ENCODE measurements around the gene FBXW5. TPM values are rescaled to one million over a fixed set of nuclear protein-coding genes. Genes with fewer than 3 reads are reported as not detected.

Gene FBXW5
- total RNA-seq, 2 experiments from 2014 or later, result 118 to 119 TPM

DNA sequence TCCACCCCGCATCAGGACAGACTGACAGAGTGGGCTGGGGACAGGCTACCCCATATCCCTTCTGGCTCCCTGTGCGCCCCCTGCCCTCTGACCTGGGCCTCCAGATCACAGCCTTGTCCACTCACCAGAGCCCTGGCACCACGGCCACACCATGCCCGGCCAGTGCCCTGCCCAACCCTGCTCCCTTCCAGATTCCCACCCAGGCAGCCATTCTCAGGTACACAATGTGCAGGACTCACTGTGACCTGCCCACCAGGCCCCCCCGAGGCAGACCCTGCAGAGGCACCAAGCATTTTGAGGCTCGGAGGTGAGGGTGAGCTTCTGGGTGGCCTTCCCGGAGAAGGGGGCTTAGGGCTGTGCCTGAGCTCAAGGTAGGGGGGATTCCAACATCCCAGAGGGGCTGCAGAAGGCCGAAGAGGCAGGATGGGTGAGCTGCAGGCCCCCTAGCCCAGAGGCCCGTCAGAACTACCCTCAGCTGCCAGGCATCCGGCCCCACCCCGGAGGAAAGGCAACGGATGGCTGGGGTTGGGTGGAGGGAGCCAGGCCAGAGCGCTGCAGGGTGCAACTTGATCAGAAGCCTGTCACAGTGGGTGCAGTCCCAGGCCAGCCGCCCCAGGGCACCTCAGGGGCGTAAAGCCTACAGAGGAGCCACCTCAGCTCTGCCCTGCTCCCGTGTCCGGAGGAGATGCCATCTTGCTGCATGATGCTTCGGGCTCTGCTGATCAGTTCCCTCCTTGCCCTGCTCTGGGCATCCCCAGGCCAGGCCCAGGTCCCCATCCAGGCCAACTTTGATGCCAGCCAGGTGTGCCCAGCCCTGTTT lies 37.9 kb upstream of the FBXW5 start, which contains the start of gene LCNL1:
Gene LCNL1 (plus strand): TSS at position 762 of the 820 bp plus-strand sequence. CDS start 594 bp downstream, outside the sequence.
- Mint-ChIP-seq H3K4me3 (no peak within 1 kb of the TSS), H3K4me1 (peaks cover 4% of the 10 kb centered on the region), H3K9me3 (no peaks in the 10 kb centered on the region), H3K27ac (no peak within 1 kb of the TSS), H3K27me3 (peaks cover 20% of the 10 kb centered on the region), H3K36me3 (ENCODE audit: low read depth) (peaks cover 3% of the 10 kb centered on the region)
- CTCF ChIA-PET, result no interaction called here
- POLR2A ChIA-PET, result interaction anchor here (1.4 kb wide), 1 partner anchor 9 kb away, joined by 5 read pairs; no protein-coding TSS in a partner anchor
- DNase-seq, result no peak

DNA sequence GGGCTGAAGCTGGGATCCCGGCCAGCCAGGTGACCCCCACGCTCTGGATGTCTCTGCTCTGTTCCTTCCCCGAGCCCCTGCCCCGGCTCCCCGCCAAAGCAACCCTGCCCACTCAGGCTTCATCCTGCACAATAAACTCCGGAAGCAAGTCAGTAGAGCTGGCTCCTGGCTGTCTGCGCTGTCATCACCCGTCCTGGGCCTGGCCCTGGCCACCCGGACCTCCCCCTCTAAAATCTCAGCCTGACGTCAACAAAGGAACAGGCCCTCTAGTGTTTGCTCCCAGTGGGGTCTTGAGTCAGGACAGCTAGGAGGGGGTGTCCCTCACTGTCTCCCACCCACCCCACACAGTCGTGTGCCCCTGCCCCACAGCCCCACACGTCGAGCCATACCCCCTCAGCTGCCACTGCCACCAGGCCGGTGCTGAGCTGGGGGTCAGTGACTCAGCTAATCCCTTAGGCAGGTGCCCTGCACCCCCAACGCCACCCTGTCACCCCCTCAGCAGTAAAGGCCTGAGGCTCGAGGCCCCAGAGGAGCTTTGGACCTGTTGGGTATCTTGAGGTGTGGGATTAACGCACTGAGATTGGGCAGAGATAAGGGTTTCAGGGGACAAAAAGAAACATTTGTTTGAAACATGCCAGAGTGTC lies 37.2 kb upstream of the FBXW5 start:
- Mint-ChIP-seq H3K27ac (no peak overlapping the region), H3K36me3 (ENCODE audit: low read depth) (peaks cover 3% of the 10 kb centered on the region), H3K4me1 (peaks cover 8% of the 10 kb centered on the region), H3K4me3 (no peak overlapping the region), H3K27me3 (peaks cover 18% of the 10 kb centered on the region), H3K9me3 (no peaks in the 10 kb centered on the region)
- ChIA-PET POLR2A (interaction anchor here (1.4 kb wide), 1 partner anchor 10 kb away, joined by 5 read pairs; no protein-coding TSS in a partner anchor), CTCF (no interaction called here)
- DNase-seq, result no peak

DNA sequence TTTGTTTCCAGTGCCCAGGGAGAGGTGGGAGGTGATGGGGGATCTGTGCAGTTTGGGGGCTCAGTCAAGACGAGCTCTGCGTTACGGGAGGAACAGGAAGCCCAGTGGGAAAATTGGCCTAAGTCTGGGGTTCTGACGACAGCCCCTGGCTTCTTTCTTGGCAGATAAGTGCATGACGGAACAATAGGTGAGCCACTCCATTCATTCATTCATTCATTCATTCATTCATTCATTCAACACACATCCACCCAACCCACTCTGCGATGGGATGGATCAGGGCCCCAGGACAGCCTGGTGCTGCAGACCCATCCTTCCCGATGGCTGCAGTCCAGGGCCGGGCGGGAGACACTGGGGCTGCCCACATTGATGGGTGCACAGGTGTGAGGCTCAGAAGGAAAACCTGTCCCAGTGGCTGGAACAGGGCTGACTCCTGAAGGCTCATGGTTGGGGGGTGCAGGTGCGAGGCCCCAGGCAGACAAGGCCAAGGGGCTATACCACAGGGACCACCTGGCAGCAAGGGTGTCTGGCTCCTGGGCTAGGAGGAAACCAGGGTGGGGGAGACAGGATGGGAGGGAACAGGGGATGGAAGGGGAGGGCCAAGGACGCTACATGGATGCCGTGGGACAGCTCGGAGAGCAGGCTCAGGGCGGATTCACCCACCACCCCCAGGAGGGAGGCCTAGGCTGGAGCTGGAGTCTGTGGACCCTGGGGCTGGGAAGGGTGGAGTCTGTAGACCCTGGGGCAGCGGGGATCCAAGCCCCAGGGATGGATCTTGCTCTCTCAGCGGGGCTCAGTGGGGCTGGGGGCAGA lies 36.3 kb upstream of the FBXW5 start:
- no peak for DNase-seq
- peaks cover 14% of the 10 kb centered on the region for H3K4me1 Mint-ChIP-seq
- H3K36me3 Mint-ChIP-seq (ENCODE audit: low read depth), result peaks cover 3% of the 10 kb centered on the region
- no peaks in the 10 kb centered on the region for H3K9me3 Mint-ChIP-seq
- no peak overlapping the region for H3K4me3 Mint-ChIP-seq
- POLR2A ChIA-PET, result no interaction called here
- no peak overlapping the region for H3K27ac Mint-ChIP-seq
- peaks cover 14% of the 10 kb centered on the region for H3K27me3 Mint-ChIP-seq
- CTCF ChIA-PET, result no interaction called here

DNA sequence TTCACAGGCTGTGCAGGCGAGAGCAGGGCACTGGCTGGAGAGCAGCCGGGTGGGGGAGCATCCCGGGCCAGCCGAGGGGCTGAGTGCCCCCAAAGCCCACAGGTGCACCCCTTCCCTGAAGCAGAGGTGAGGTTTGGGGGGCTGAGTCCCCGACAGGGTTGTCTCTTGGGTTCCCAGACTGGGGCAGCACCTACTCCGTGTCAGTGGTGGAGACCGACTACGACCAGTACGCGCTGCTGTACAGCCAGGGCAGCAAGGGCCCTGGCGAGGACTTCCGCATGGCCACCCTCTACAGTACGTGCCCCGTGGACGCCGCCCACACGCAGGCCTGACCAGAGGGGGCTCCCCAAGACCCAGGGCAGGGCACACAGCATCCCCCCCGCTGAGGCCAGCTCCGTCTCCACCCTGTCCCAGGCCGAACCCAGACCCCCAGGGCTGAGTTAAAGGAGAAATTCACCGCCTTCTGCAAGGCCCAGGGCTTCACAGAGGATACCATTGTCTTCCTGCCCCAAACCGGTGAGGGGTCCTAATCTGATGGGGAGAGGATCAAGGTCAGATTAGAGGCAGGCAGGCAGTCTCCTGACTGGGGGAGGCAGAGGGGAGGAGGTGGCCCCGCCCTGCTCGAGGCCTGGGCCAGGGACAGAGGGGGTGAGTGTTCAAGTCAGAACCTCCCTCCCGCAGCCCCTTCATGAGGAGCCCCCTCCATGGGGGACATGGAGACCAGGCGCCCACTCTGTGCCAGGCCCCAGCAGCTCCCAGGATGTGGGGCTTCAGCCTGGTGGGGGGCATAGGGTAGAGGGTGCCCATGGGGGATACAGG lies 35.4 kb upstream of the FBXW5 start:
- POLR2A ChIA-PET, result no interaction called here
- H3K9me3 Mint-ChIP-seq, result no peaks in the 10 kb centered on the region
- no peak for DNase-seq

DNA sequence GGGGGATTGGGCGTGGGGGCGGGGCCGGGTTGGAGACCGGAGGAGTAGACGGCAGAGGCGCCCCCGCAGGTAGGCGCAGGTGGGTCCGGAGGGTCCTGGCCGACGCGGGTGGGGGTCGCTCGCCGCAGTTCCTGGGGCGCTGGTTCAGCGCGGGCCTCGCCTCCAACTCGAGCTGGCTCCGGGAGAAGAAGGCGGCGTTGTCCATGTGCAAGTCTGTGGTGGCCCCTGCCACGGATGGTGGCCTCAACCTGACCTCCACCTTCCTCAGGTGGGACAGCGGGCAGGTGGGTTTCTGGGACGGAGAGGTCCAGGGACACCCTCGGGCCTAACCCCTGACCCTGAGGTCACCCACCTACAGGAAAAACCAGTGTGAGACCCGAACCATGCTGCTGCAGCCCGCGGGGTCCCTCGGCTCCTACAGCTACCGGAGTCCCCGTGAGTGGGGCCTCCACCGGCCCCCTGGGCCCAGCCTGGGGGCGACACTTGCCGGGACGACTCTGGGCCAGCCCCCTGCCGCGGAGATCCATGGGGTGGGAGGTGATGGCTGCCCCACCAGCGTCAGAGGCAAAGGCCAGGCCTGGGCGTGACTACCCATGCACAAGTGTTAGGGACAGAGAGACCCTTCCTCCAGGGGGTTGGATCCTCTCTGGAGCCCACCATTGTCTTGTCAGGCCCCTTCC lies 34.5 kb upstream of the FBXW5 start:
- H3K27ac Mint-ChIP-seq, result no peak overlapping the region
- peaks cover 3% of the 10 kb centered on the region for H3K36me3 Mint-ChIP-seq (ENCODE audit: low read depth)
- peaks cover 8% of the 10 kb centered on the region for H3K27me3 Mint-ChIP-seq
- POLR2A ChIA-PET, result interaction anchor here (1.2 to 3.0 kb wide), 4 partner anchors 12 to 18 kb away, joined by 3 to 29 read pairs (median 7); partner anchors contain the start of genes CLIC3 and PAXX
- no peaks in the 10 kb centered on the region for H3K9me3 Mint-ChIP-seq
- H3K4me1 Mint-ChIP-seq, result peaks cover 32% of the 10 kb centered on the region
- no peak for DNase-seq
- no peak overlapping the region for H3K4me3 Mint-ChIP-seq
- CTCF ChIA-PET, result interaction anchor here (0.8 to 1.5 kb wide), 6 partner anchors 13 to 97 kb away, joined by 3 to 6 read pairs (median 3); partner anchors contain the start of gene PAXX

More for the DNA sequence above, 35.4 kb upstream of the FBXW5 start:
- CTCF ChIA-PET, result no interaction called here
- no peak overlapping the region for H3K27ac Mint-ChIP-seq
- peaks cover 11% of the 10 kb centered on the region for H3K27me3 Mint-ChIP-seq
- peaks cover 3% of the 10 kb centered on the region for H3K36me3 Mint-ChIP-seq (ENCODE audit: low read depth)
- H3K4me1 Mint-ChIP-seq, result peaks cover 23% of the 10 kb centered on the region
- H3K4me3 Mint-ChIP-seq, result no peak overlapping the region

DNA sequence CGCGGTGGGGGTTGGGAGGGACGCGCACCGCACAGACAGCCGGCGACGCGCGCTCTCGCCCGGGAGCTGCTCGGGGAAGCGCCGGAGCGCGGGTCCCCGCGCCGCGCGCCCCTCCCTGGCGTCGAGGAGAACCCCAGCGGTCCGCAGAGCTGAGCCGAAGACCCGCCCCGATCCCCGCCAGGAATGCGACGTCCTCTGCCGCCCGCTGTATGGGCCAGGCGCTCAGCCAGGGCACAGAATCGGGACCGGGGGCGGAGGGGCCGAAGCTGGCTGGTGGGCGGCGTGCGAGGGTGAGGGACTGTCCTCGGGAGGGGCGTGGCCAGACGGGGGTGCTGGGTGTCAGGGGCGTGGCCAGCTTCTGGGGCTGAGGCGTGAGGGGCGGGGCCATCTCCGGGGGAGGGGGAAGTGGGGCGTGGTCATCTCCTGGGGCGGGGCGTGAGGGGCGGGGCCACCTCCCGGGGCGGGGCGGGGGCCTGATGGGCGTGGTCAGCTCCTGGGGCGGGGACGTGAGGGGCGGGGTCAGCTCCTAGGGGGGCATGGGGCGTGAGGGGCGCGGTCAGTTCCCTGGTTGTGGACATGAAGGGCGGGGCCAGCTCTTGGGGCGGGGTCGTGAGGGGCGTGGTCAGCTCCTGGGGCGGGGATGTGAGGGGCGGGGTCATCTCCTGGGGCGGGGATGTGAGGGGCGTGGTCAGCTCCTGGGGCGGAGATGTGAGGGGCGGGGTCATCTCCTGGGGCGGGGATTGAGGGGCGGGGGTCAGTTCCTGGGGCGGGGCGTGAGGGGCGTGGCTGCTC lies 33.7 kb upstream of the FBXW5 start:
- H3K4me3 Mint-ChIP-seq, result no peak overlapping the region
- ChIA-PET CTCF (interaction anchor here (0.6 to 1.5 kb wide), 7 partner anchors 8 to 96 kb away, joined by 3 to 6 read pairs (median 3); partner anchors contain the start of gene PAXX), POLR2A (interaction anchor here (0.8 to 3.0 kb wide), 6 partner anchors 12 to 34 kb away, joined by 3 to 29 read pairs (median 4); partner anchors contain the start of genes C8G, CLIC3, FBXW5 and PAXX)
- no peaks in the 10 kb centered on the region for H3K36me3 Mint-ChIP-seq (ENCODE audit: low read depth)
- DNase-seq, result peak; percentile 83
- H3K9me3 Mint-ChIP-seq, result no peaks in the 10 kb centered on the region
- H3K27ac Mint-ChIP-seq, result no peak overlapping the region
- peaks cover 1% of the 10 kb centered on the region for H3K27me3 Mint-ChIP-seq
- H3K4me1 Mint-ChIP-seq, result peaks cover 33% of the 10 kb centered on the region

DNA sequence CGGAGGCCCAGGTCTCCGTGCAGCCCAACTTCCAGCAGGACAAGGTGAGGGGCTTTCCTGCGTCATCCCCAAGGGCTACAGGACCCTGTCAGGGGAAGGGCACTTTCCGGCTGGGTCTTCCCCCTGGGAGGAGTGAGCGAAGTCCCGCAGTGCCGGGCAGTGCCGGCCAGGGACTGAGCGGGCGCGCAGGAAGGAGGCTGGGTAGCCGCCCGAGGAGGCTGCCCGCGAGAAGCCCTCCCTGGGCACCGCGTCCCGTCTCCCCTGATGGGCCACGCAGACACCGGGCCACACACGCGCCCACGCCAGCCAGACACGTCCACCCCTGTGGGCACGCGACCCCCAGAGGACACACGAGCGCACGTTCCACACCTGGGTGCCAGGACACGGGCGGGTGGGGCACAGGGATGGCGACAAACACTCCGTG lies 33.1 kb upstream of the FBXW5 start:
- POLR2A ChIA-PET, result interaction anchor here (0.8 to 3.0 kb wide), 5 partner anchors 11 to 33 kb away, joined by 3 to 29 read pairs (median 5); partner anchors contain the start of genes C8G, CLIC3, FBXW5 and PAXX
- H3K9me3 Mint-ChIP-seq, result no peaks in the 10 kb centered on the region
- peak overlapping the region; percentile 27 for H3K4me3 Mint-ChIP-seq
- CTCF ChIA-PET, result interaction anchor here (0.6 to 1.5 kb wide), 5 partner anchors 8 to 57 kb away, joined by 3 to 6 read pairs (median 3); partner anchors contain the start of gene PAXX
- H3K4me1 Mint-ChIP-seq, result peaks cover 33% of the 10 kb centered on the region
- DNase-seq, result no peak
- H3K36me3 Mint-ChIP-seq (ENCODE audit: low read depth), result no peaks in the 10 kb centered on the region
- H3K27ac Mint-ChIP-seq, result no peak overlapping the region
- H3K27me3 Mint-ChIP-seq, result peaks cover 1% of the 10 kb centered on the region

DNA sequence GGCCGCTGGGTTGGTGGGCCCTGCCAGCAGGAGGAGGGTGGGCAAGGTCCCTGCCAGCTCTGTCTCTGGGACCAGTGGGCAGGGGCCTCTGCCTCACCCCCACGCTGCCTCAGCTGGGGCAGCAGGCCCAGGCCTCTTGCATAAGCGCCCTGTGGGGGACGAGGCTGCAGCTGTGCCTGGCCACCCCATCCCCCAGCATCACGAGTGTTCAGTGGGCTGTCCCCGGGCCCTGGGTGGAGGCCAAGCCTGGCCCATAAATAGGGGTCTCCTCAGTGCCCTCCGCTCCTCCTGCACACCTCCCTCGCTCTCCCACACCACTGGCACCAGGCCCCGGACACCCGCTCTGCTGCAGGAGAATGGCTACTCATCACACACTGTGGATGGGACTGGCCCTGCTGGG lies 32.7 kb upstream of the FBXW5 start, which contains the start of gene PTGDS:
Gene PTGDS (plus strand): TSS at position 282 of the 400 bp plus-strand sequence. CDS start 75 bp downstream, at position 357.
- H3K36me3 Mint-ChIP-seq (ENCODE audit: low read depth), result no peaks in the 10 kb centered on the region
- DNase-seq, result no peak
- CTCF ChIA-PET, result interaction anchor here (0.5 to 3.8 kb wide), 6 partner anchors 10 to 574 kb away, joined by 3 to 27 read pairs (median 17); partner anchors contain the start of genes MRPL41 and PAXX
- H3K4me1 Mint-ChIP-seq, result peaks cover 33% of the 10 kb centered on the region
- POLR2A ChIA-PET, result interaction anchor here (1.1 to 4.2 kb wide), 5 partner anchors 10 to 89 kb away, joined by 3 to 70 read pairs (median 13); partner anchors contain the start of gene PAXX
- peak within 1 kb of the TSS; percentile 52 for H3K27ac Mint-ChIP-seq
- no peaks in the 10 kb centered on the region for H3K9me3 Mint-ChIP-seq
- peaks cover 1% of the 10 kb centered on the region for H3K27me3 Mint-ChIP-seq
- H3K4me3 Mint-ChIP-seq, result peak within 1 kb of the TSS; percentile 71

DNA sequence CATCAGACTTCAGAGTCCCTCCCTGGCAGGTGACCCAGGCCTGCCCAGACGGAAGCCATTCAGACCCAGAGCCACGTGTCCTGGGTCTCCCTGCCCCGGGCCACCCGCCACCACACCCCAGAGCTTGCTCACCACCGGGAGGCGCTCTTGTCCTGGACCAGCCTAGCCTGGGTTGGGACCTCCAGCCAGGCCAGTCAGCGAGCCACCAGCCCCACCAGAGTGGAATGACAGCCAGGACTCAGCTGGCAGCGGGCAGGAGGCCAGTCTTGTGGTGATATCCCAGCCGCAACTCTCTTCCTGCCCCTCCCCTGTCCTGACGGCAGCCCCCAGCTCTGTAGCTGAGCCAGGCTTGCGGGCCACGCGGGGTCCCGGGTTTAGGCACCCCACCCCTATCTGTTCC lies 31.1 kb upstream of the FBXW5 start:
- peaks cover 1% of the 10 kb centered on the region for H3K27me3 Mint-ChIP-seq
- peak overlapping the region; percentile 77 for H3K27ac Mint-ChIP-seq
- POLR2A ChIA-PET, result interaction anchor here (0.6 to 4.2 kb wide), 10 partner anchors 10 to 59 kb away, joined by 3 to 70 read pairs (median 6); partner anchors contain the start of genes CLIC3, FBXW5 and PAXX
- peak overlapping the region; percentile 71 for H3K4me3 Mint-ChIP-seq
- H3K4me1 Mint-ChIP-seq, result peaks cover 33% of the 10 kb centered on the region
- H3K9me3 Mint-ChIP-seq, result no peaks in the 10 kb centered on the region
- DNase-seq, result peak; percentile 64
- H3K36me3 Mint-ChIP-seq (ENCODE audit: low read depth), result no peaks in the 10 kb centered on the region
- CTCF ChIA-PET, result interaction anchor here (0.7 to 3.8 kb wide), 13 partner anchors 10 to 163 kb away, joined by 3 to 27 read pairs (median 5); partner anchors contain the start of gene PAXX

DNA sequence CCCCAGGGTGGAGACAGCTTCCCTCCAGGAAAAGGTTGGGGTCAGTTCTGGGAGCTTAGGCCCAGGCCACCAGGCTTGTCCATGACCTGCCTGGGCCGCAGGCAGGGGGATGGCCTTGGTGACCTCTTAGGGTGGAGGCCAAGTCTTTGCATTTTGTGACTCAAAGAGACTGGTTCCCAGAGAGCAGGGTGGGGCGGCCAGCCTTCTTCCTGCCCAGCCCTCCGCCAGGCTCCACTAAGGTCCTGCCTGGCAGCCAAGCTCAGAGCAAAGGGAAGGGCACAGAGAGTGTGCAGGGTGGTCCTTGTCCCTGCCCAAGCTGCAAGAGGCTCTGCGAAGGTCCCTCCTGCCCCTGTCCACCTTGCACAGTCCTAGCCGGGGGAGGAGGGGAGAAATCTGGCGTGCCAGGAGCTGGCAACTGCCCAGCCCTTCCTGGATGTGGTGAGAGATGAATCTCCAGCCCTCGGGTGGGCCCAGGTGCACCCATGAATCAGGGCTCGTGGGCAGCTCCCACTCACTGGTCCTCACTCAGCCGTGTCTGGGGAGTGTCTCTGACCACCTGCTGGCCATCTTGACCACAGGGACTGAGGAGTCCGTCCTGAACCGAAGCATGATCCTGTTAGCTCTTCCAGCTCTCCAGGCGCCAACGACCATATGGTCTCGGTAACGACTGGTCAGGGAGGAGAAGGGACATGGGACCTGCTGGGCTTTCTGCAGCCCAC lies 30.4 kb upstream of the FBXW5 start:
- CTCF ChIA-PET, result interaction anchor here (0.7 to 3.8 kb wide), 11 partner anchors 11 to 162 kb away, joined by 3 to 27 read pairs (median 7); partner anchors contain the start of gene PAXX
- POLR2A ChIA-PET, result interaction anchor here (0.7 to 4.2 kb wide), 12 partner anchors 11 to 266 kb away, joined by 3 to 70 read pairs (median 5); partner anchors contain the start of genes CLIC3, FBXW5, FUT7 and PAXX
- Mint-ChIP-seq H3K4me3 (peak overlapping the region; percentile 71), H3K36me3 (ENCODE audit: low read depth) (no peaks in the 10 kb centered on the region), H3K27ac (peak overlapping the region; percentile 77), H3K4me1 (peaks cover 33% of the 10 kb centered on the region), H3K27me3 (peaks cover 1% of the 10 kb centered on the region), H3K9me3 (no peaks in the 10 kb centered on the region)
- peak; percentile 54 for DNase-seq
